ENCODE data around the gene CHST7.

Gene CHST7

GRCh38 chrX:46582966-46583365 lies 9.4 kb downstream of the CHST7 start:
- TF ChIP-seq CTCF (IDR thresholded peaks at IDR 0.05; ENCODE audit: low read depth, low read length, poor library complexity, severe bottlenecking) = no peak
- TF ChIP-seq EZH2phosphoT487 (IDR thresholded peaks at IDR 0.05; ENCODE audit: borderline replicate concordance, low read length) = no peak
- H3K4me3 ChIP-seq (ENCODE audit: low read length) = no peak overlapping the region
- no peak overlapping the region for H3K4me2 ChIP-seq (ENCODE audit: low read length)
- H3K9me2 ChIP-seq (replicated peaks; ENCODE audit: control insufficient read depth, low read length) = no peaks in the 10 kb centered on the region
- no peaks in the 10 kb centered on the region for H4K20me1 ChIP-seq (ENCODE audit: control insufficient read depth, insufficient read depth, low read depth, low read length)
- H3K9me3 ChIP-seq (ENCODE audit: control insufficient read depth, insufficient read depth, low read length) = no peaks in the 10 kb centered on the region
- H3K79me2 ChIP-seq (ENCODE audit: control insufficient read depth, low read length) = no peaks in the 10 kb centered on the region
- no peak overlapping the region for H3K27ac ChIP-seq (ENCODE audit: low read depth, low read length)
- peaks cover 10% of the 10 kb centered on the region for H3K4me1 ChIP-seq (ENCODE audit: control insufficient read depth, low read length)
- H3K36me3 ChIP-seq (ENCODE audit: control insufficient read depth, low read length) = no peaks in the 10 kb centered on the region
- H3F3A ChIP-seq (ENCODE audit: control insufficient read depth, insufficient read depth) = no peaks in the 10 kb centered on the region
- no peaks in the 10 kb centered on the region for H3K27me3 ChIP-seq (ENCODE audit: control insufficient read depth, low read length)

DNA sequence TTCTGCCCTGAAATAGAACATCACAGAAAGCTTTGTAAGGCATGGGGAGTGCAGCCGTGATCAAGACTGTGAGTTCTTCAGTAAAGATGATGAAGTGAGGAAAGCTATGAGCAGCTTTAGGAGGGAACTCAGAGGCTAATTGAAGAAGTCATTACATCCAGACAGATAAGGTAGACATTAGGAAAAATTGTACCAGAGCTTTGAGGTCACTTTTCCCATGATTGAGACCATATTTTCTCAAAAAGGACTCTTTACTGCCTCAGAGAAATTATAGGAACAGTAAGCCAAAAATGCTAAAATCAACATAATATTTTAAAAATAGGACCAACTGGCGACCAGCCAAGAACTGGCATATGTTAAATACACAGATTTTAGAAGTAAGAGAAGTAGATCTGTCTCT lies 11.2 kb downstream of the CHST7 start:
- H3K27ac ChIP-seq (ENCODE audit: low read depth, low read length) = no peak overlapping the region
- no peak for TF ChIP-seq EZH2phosphoT487 (IDR thresholded peaks at IDR 0.05; ENCODE audit: borderline replicate concordance, low read length)
- no peak for TF ChIP-seq CTCF (IDR thresholded peaks at IDR 0.05; ENCODE audit: low read depth, low read length, poor library complexity, severe bottlenecking)

GRCh38 chrX:46587158-46587557 lies 13.6 kb downstream of the CHST7 start:
- H3K9me2 ChIP-seq (replicated peaks; ENCODE audit: control insufficient read depth, low read length) = no peaks in the 10 kb centered on the region
- no peaks in the 10 kb centered on the region for H4K20me1 ChIP-seq (ENCODE audit: control insufficient read depth, insufficient read depth, low read depth, low read length)
- no peak for TF ChIP-seq CTCF (IDR thresholded peaks at IDR 0.05; ENCODE audit: low read depth, low read length, poor library complexity, severe bottlenecking)
- TF ChIP-seq EZH2phosphoT487 (IDR thresholded peaks at IDR 0.05; ENCODE audit: borderline replicate concordance, low read length) = no peak
- H3K4me2 ChIP-seq (ENCODE audit: low read length) = no peak overlapping the region
- H3K27ac ChIP-seq (ENCODE audit: low read depth, low read length) = no peak overlapping the region
- no peaks in the 10 kb centered on the region for H3F3A ChIP-seq (ENCODE audit: control insufficient read depth, insufficient read depth)
- H3K4me3 ChIP-seq (ENCODE audit: low read length) = no peak overlapping the region
- H3K9me3 ChIP-seq (ENCODE audit: control insufficient read depth, insufficient read depth, low read length) = no peaks in the 10 kb centered on the region
- H3K4me1 ChIP-seq (ENCODE audit: control insufficient read depth, low read length) = peaks cover 17% of the 10 kb centered on the region
- no peaks in the 10 kb centered on the region for H3K36me3 ChIP-seq (ENCODE audit: control insufficient read depth, low read length)
- no peaks in the 10 kb centered on the region for H3K27me3 ChIP-seq (ENCODE audit: control insufficient read depth, low read length)
- no peaks in the 10 kb centered on the region for H3K79me2 ChIP-seq (ENCODE audit: control insufficient read depth, low read length)

More for the DNA sequence above, 11.2 kb downstream of the CHST7 start:
- H3K27me3 ChIP-seq (ENCODE audit: control insufficient read depth, low read length) = no peaks in the 10 kb centered on the region
- H3K36me3 ChIP-seq (ENCODE audit: control insufficient read depth, low read length) = no peaks in the 10 kb centered on the region
- H3K4me3 ChIP-seq (ENCODE audit: low read length) = no peak overlapping the region
- H3K9me3 ChIP-seq (ENCODE audit: control insufficient read depth, insufficient read depth, low read length) = no peaks in the 10 kb centered on the region
- no peak overlapping the region for H3K4me2 ChIP-seq (ENCODE audit: low read length)
- H3K4me1 ChIP-seq (ENCODE audit: control insufficient read depth, low read length) = peaks cover 17% of the 10 kb centered on the region
- no peaks in the 10 kb centered on the region for H4K20me1 ChIP-seq (ENCODE audit: control insufficient read depth, insufficient read depth, low read depth, low read length)
- H3K79me2 ChIP-seq (ENCODE audit: control insufficient read depth, low read length) = no peaks in the 10 kb centered on the region
- no peaks in the 10 kb centered on the region for H3K9me2 ChIP-seq (replicated peaks; ENCODE audit: control insufficient read depth, low read length)
- no peaks in the 10 kb centered on the region for H3F3A ChIP-seq (ENCODE audit: control insufficient read depth, insufficient read depth)

Data from DOHH2 (cell line).